ENCODE data around the gene AHCYL2. TPM values are rescaled to one million over a fixed set of nuclear protein-coding genes. Genes with fewer than 3 reads are reported as not detected.

The AHCYL2 gene
- polyA plus RNA-seq, 1 donor from 2014 or later, result 5.5 TPM

- Mint-ChIP-seq H3K4me3 (no peak overlapping the region), H3K27ac (no peak overlapping the region), H3K9me3 (peaks cover 0 to 3% (median 0%) of the 10 kb centered on the region in 3 donors), H3K27me3 (no peaks in the 10 kb centered on the region), H3K4me1 (no peaks in the 10 kb centered on the region), H3K36me3 (no peaks in the 10 kb centered on the region)
Measured at GRCh38 chr7:129452589-129453231, 227.9 kb downstream of the AHCYL2 start.

GRCh38 chr7:129453510-129454248 lies 228.8 kb downstream of the AHCYL2 start:
- H3K27ac Mint-ChIP-seq, result no peak overlapping the region
- H3K27me3 Mint-ChIP-seq, result no peaks in the 10 kb centered on the region
- H3K9me3 Mint-ChIP-seq, result peaks cover 0 to 3% (median 0%) of the 10 kb centered on the region in 3 donors
- no peaks in the 10 kb centered on the region for H3K4me1 Mint-ChIP-seq
- no peaks in the 10 kb centered on the region for H3K36me3 Mint-ChIP-seq
- H3K4me3 Mint-ChIP-seq, result no peak overlapping the region

GRCh38 chr7:129454249-129454551 lies 229.4 kb downstream of the AHCYL2 start:
- Mint-ChIP-seq H3K9me3 (peaks cover 0 to 1% (median 0%) of the 10 kb centered on the region in 3 donors), H3K36me3 (no peaks in the 10 kb centered on the region), H3K4me3 (no peak overlapping the region), H3K27ac (no peak overlapping the region), H3K27me3 (no peaks in the 10 kb centered on the region), H3K4me1 (no peaks in the 10 kb centered on the region)

- no peaks in the 10 kb centered on the region for H3K4me1 Mint-ChIP-seq
- H3K27me3 Mint-ChIP-seq, result no peaks in the 10 kb centered on the region
- no peaks in the 10 kb centered on the region for H3K9me3 Mint-ChIP-seq
- H3K4me3 Mint-ChIP-seq, result no peak overlapping the region
- no peaks in the 10 kb centered on the region for H3K36me3 Mint-ChIP-seq
- H3K27ac Mint-ChIP-seq, result no peak overlapping the region
Measured at GRCh38 chr7:129456421-129456820, 231.6 kb downstream of the AHCYL2 start.

- H3K27me3 Mint-ChIP-seq, result no peaks in the 10 kb centered on the region
- H3K9me3 Mint-ChIP-seq, result no peaks in the 10 kb centered on the region
- H3K4me1 Mint-ChIP-seq, result no peaks in the 10 kb centered on the region
- H3K4me3 Mint-ChIP-seq, result no peak overlapping the region
- no peak overlapping the region for H3K27ac Mint-ChIP-seq
- H3K36me3 Mint-ChIP-seq, result no peaks in the 10 kb centered on the region
Measured at GRCh38 chr7:129457101-129457500, 232.3 kb downstream of the AHCYL2 start.

GRCh38 chr7:129458171-129458570 lies 233.3 kb downstream of the AHCYL2 start:
- H3K9me3 Mint-ChIP-seq, result no peaks in the 10 kb centered on the region
- no peaks in the 10 kb centered on the region for H3K36me3 Mint-ChIP-seq
- no peaks in the 10 kb centered on the region for H3K27me3 Mint-ChIP-seq
- no peak overlapping the region for H3K4me3 Mint-ChIP-seq
- H3K4me1 Mint-ChIP-seq, result no peaks in the 10 kb centered on the region
- no peak overlapping the region for H3K27ac Mint-ChIP-seq

- Mint-ChIP-seq H3K4me1 (no peaks in the 10 kb centered on the region), H3K27ac (no peak overlapping the region), H3K4me3 (no peak overlapping the region), H3K9me3 (no peaks in the 10 kb centered on the region), H3K27me3 (no peaks in the 10 kb centered on the region), H3K36me3 (no peaks in the 10 kb centered on the region)
Measured at GRCh38 chr7:129461809-129462208, 237.0 kb downstream of the AHCYL2 start.

GRCh38 chr7:129462420-129462819 lies 237.6 kb downstream of the AHCYL2 start:
- H3K27ac Mint-ChIP-seq, result no peak overlapping the region
- H3K4me1 Mint-ChIP-seq, result no peaks in the 10 kb centered on the region
- no peaks in the 10 kb centered on the region for H3K36me3 Mint-ChIP-seq
- no peaks in the 10 kb centered on the region for H3K27me3 Mint-ChIP-seq
- no peaks in the 10 kb centered on the region for H3K9me3 Mint-ChIP-seq
- no peak overlapping the region for H3K4me3 Mint-ChIP-seq

GRCh38 chr7:129464194-129464593 lies 239.4 kb downstream of the AHCYL2 start:
- no peaks in the 10 kb centered on the region for H3K27me3 Mint-ChIP-seq
- H3K4me3 Mint-ChIP-seq, result no peak overlapping the region
- no peaks in the 10 kb centered on the region for H3K9me3 Mint-ChIP-seq
- H3K4me1 Mint-ChIP-seq, result peaks cover 0 to 1% (median 0%) of the 10 kb centered on the region in 3 donors
- no peaks in the 10 kb centered on the region for H3K36me3 Mint-ChIP-seq
- H3K27ac Mint-ChIP-seq, result no peak overlapping the region

- Mint-ChIP-seq H3K4me3 (no peak overlapping the region), H3K36me3 (no peaks in the 10 kb centered on the region), H3K9me3 (no peaks in the 10 kb centered on the region), H3K4me1 (peaks cover 0 to 1% (median 0%) of the 10 kb centered on the region in 3 donors), H3K27me3 (no peaks in the 10 kb centered on the region), H3K27ac (no peak overlapping the region)
Measured at GRCh38 chr7:129465080-129465479, 240.2 kb downstream of the AHCYL2 start.

- no peaks in the 10 kb centered on the region for H3K27me3 Mint-ChIP-seq
- no peaks in the 10 kb centered on the region for H3K9me3 Mint-ChIP-seq
- H3K4me3 Mint-ChIP-seq, result no peak overlapping the region
- no peak overlapping the region for H3K27ac Mint-ChIP-seq
- H3K36me3 Mint-ChIP-seq, result no peaks in the 10 kb centered on the region
- H3K4me1 Mint-ChIP-seq, result peaks cover 0 to 1% (median 0%) of the 10 kb centered on the region in 3 donors
Measured at GRCh38 chr7:129466796-129467195, 242.0 kb downstream of the AHCYL2 start.

- Mint-ChIP-seq H3K27me3 (no peaks in the 10 kb centered on the region), H3K4me1 (peaks cover 0 to 2% (median 1%) of the 10 kb centered on the region in 3 donors), H3K27ac (peak overlapping the region in 1 of 3 donors; percentile 2), H3K9me3 (no peaks in the 10 kb centered on the region), H3K36me3 (no peaks in the 10 kb centered on the region), H3K4me3 (no peak overlapping the region)
Measured at GRCh38 chr7:129468087-129468486, 243.3 kb downstream of the AHCYL2 start.

GRCh38 chr7:129468547-129468946 lies 243.7 kb downstream of the AHCYL2 start:
- peaks cover 0 to 2% (median 1%) of the 10 kb centered on the region in 3 donors for H3K4me1 Mint-ChIP-seq
- H3K4me3 Mint-ChIP-seq, result no peak overlapping the region
- H3K27me3 Mint-ChIP-seq, result no peaks in the 10 kb centered on the region
- no peaks in the 10 kb centered on the region for H3K36me3 Mint-ChIP-seq
- H3K9me3 Mint-ChIP-seq, result no peaks in the 10 kb centered on the region
- peak overlapping the region in 1 of 3 donors; percentile 2 for H3K27ac Mint-ChIP-seq

- H3K27me3 Mint-ChIP-seq, result no peaks in the 10 kb centered on the region
- peaks cover 1% of the 10 kb centered on the region for H3K36me3 Mint-ChIP-seq
- peaks cover 0 to under 1% (median 0%) of the 10 kb centered on the region in 3 donors for H3K9me3 Mint-ChIP-seq
- H3K27ac Mint-ChIP-seq, result no peak overlapping the region
- peaks cover 0 to 2% (median 1%) of the 10 kb centered on the region in 3 donors for H3K4me1 Mint-ChIP-seq
- H3K4me3 Mint-ChIP-seq, result no peak overlapping the region
Measured at GRCh38 chr7:129469930-129470329, 245.1 kb downstream of the AHCYL2 start.

GRCh38 chr7:129470411-129470810 lies 245.6 kb downstream of the AHCYL2 start:
- peak overlapping the region in 1 of 3 donors; percentile 43 for H3K27ac Mint-ChIP-seq
- no peak overlapping the region for H3K4me3 Mint-ChIP-seq
- H3K4me1 Mint-ChIP-seq, result peaks cover 0 to 2% (median 1%) of the 10 kb centered on the region in 3 donors
- H3K27me3 Mint-ChIP-seq, result no peaks in the 10 kb centered on the region
- H3K9me3 Mint-ChIP-seq, result peaks cover 0 to 2% (median 0%) of the 10 kb centered on the region in 3 donors
- H3K36me3 Mint-ChIP-seq, result peaks cover 2% of the 10 kb centered on the region

- Mint-ChIP-seq H3K9me3 (peaks cover 0 to 2% (median 0%) of the 10 kb centered on the region in 3 donors), H3K27ac (no peak overlapping the region), H3K4me3 (no peak overlapping the region), H3K27me3 (no peaks in the 10 kb centered on the region), H3K4me1 (peaks cover 0 to 2% (median 1%) of the 10 kb centered on the region in 3 donors), H3K36me3 (peaks cover 2% of the 10 kb centered on the region)
Measured at GRCh38 chr7:129471402-129471827, 246.6 kb downstream of the AHCYL2 start.
